IMR-90 (cell line): ENCODE data around the gene SYVN1. TPM values are rescaled to one million over a fixed set of nuclear protein-coding genes. Genes with fewer than 3 reads are reported as not detected.

Experiments used
- ATAC-seq: fragments of 200-7000 bp; cut with Tn5 transposase; 2 replicates; pipeline ENCODE4 v1.9.1; 2020; ENCODE audit warnings: low read depth, mild to moderate bottlenecking, moderate library complexity
- BruUV-seq: library from RNA; stranded (reverse); fragments of 400-500 nt; replicated peaks from 2 replicates; lab custom pipeline; 2021; lab: Mats Ljungman, UMichigan
- CTCF ChIA-PET: fragments of 300-600 bp; formaldehyde crosslinking; extraction: SDS; loops from one replicate; lab custom pipeline; 2021; ENCODE audit warnings: antibody characterized with exemption; lab: Yijun Ruan, JAX
- POLR2A ChIA-PET: fragments of 300-600 bp; sonication (Branson Sonifier 250); formaldehyde crosslinking; loops from one replicate; lab custom pipeline; 2022; ENCODE audit warnings: antibody characterized with exemption; ENCODE audit not compliant: unreplicated experiment; lab: Charles Lee
- DNase-seq: peaks from one replicate; pipeline ENCODE4 v3.0.0; 2013
- H2AFZ ChIP-seq: replicated peaks from 2 replicates; pipeline ENCODE3; 2013; ENCODE audit warnings: low read length, mild to moderate bottlenecking; ENCODE audit not compliant: poor library complexity
- H2AK5ac ChIP-seq: 2 replicates; pipeline ENCODE4 v1.6.1; 2013; ENCODE audit warnings: low read depth, low read length, inconsistent platforms
- H2AK9ac ChIP-seq: replicated peaks from 2 replicates; pipeline ENCODE3; 2013; ENCODE audit warnings: mild to moderate bottlenecking, low read depth, low read length, moderate library complexity; ENCODE audit not compliant: poor library complexity
- H2BK120ac ChIP-seq: 2 replicates; pipeline ENCODE4 v1.6.1; 2013; ENCODE audit warnings: low read depth, low read length, inconsistent platforms
- H2BK15ac ChIP-seq: 3 replicates; pipeline ENCODE4 v1.6.1; 2013; ENCODE audit warnings: low read depth, low read length, inconsistent platforms
- H2BK20ac ChIP-seq: 2 replicates; pipeline ENCODE4 v1.6.1; 2013; ENCODE audit warnings: low read depth, mild to moderate bottlenecking, inconsistent platforms, low read length, moderate library complexity
- H2BK5ac ChIP-seq: 2 replicates; pipeline ENCODE4 v1.6.1; 2013; ENCODE audit warnings: mild to moderate bottlenecking, low read depth, low read length, inconsistent platforms; ENCODE audit not compliant: poor library complexity, severe bottlenecking
- H3K14ac ChIP-seq: replicated peaks from 2 replicates; pipeline ENCODE4 v1.6.1; 2013; ENCODE audit warnings: low read depth, low read length, inconsistent platforms
- H3K18ac ChIP-seq: 2 replicates; pipeline ENCODE4 v1.6.1; 2013; ENCODE audit warnings: low read depth, low read length, control low read depth
- H3K23ac ChIP-seq: 2 replicates; pipeline ENCODE4 v1.6.1; 2013; ENCODE audit warnings: low read depth, low read length, inconsistent platforms
- H3K27ac ChIP-seq: 2 replicates; pipeline ENCODE4 v1.5.1; 2013; ENCODE audit warnings: mild to moderate bottlenecking, control low read depth, low read length; ENCODE audit not compliant: insufficient read depth
- H3K27me3 ChIP-seq: 2 replicates; pipeline ENCODE4 v1.6.1; 2013; ENCODE audit warnings: low read length; ENCODE audit not compliant: control insufficient read depth, insufficient read depth
- H3K36me3 ChIP-seq: 2 replicates; pipeline ENCODE4 v1.6.1; 2013; ENCODE audit warnings: low read length, mixed read lengths; ENCODE audit not compliant: control insufficient read depth, insufficient read depth
- H3K4ac ChIP-seq: 2 replicates; pipeline ENCODE4 v1.6.1; 2013; ENCODE audit warnings: low read depth, low read length, inconsistent platforms
- H3K4me1 ChIP-seq: 2 replicates; pipeline ENCODE4 v1.6.1; 2013; ENCODE audit warnings: low read length, mixed read lengths; ENCODE audit not compliant: control insufficient read depth, insufficient read depth
- H3K4me2 ChIP-seq: 2 replicates; pipeline ENCODE4 v1.6.1; 2013; ENCODE audit warnings: low read depth, mild to moderate bottlenecking, control low read depth, low read length, moderate library complexity
- H3K4me3 ChIP-seq: 2 replicates; pipeline ENCODE4 v1.5.1; 2013; ENCODE audit warnings: low read depth, mild to moderate bottlenecking, control low read depth, low read length, moderate library complexity; ENCODE audit not compliant: insufficient read depth
- H3K56ac ChIP-seq: 2 replicates; pipeline ENCODE4 v1.6.1; 2013; ENCODE audit warnings: low read length, inconsistent platforms; ENCODE audit not compliant: insufficient read depth; ENCODE audit errors: extremely low read depth
- H3K79me1 ChIP-seq, 2 experiments: 2 replicates each; pipeline ENCODE4 v1.6.1; 2013; ENCODE audit warnings: low read length in 2 of 2, inconsistent platforms in 1 of 2, low read depth in 1 of 2
- H3K9ac ChIP-seq: 2 replicates; pipeline ENCODE4 v1.6.1; 2013; ENCODE audit warnings: low read depth, low read length, control low read depth
- H3K9me1 ChIP-seq: 2 replicates; pipeline ENCODE4 v1.6.1; 2013; ENCODE audit warnings: low read length, inconsistent platforms; ENCODE audit not compliant: insufficient read depth
- H3K9me3 ChIP-seq: 2 replicates; pipeline ENCODE4 v1.6.1; 2013; ENCODE audit warnings: low read length; ENCODE audit not compliant: control insufficient read depth, insufficient read depth
- H4K20me1 ChIP-seq: 2 replicates; pipeline ENCODE4 v1.6.1; 2013; ENCODE audit warnings: low read length, inconsistent platforms; ENCODE audit not compliant: insufficient read depth
- H4K5ac ChIP-seq: 2 replicates; pipeline ENCODE4 v1.6.1; 2013; ENCODE audit warnings: mild to moderate bottlenecking, low read depth, low read length, control low read depth
- H4K8ac ChIP-seq, 2 experiments: 2 replicates each; pipeline ENCODE4 v1.6.1; 2013; ENCODE audit warnings: low read depth in 2 of 2, low read length in 2 of 2, control low read depth in 1 of 2, inconsistent platforms in 1 of 2
- H4K91ac ChIP-seq: 2 replicates; pipeline ENCODE4 v1.6.1; 2013; ENCODE audit warnings: low read depth, low read length, inconsistent platforms; ENCODE audit not compliant: insufficient read depth
- BHLHE40 ChIP-seq: fragments of 150-350 bp; IDR thresholded peaks from 2 replicates; pipeline ENCODE4 v1.6.1; 2016; ENCODE audit warnings: mild to moderate bottlenecking, low read depth, low read length
- CEBPB ChIP-seq: IDR thresholded peaks from 2 replicates; pipeline ENCODE4 v1.6.1; 2012; ENCODE audit warnings: low read depth, low read length, improper control_type of control experiment
- CHD1 ChIP-seq: IDR thresholded peaks from 2 replicates; pipeline ENCODE4 v1.6.1; 2012; ENCODE audit warnings: low read depth, low read length, improper control_type of control experiment
- CTCF ChIP-seq: conservative IDR thresholded peaks from 2 replicates; pipeline ENCODE4 v1.5.1; 2012; ENCODE audit warnings: mild to moderate bottlenecking, low read depth, low read length, improper control_type of control experiment
- ELK1 ChIP-seq: fragments of 150-350 bp; IDR thresholded peaks from 2 replicates; pipeline ENCODE4 v1.6.1; 2016; ENCODE audit warnings: low read depth, mild to moderate bottlenecking, low read length, moderate library complexity, borderline replicate concordance
- FOS ChIP-seq: fragments of 150-350 bp; IDR thresholded peaks from 2 replicates; pipeline ENCODE4 v1.6.1; 2016; ENCODE audit warnings: low read depth, low read length
- MAFK ChIP-seq: IDR thresholded peaks from 2 replicates; pipeline ENCODE4 v1.6.1; 2012; ENCODE audit warnings: low read depth, low read length, improper control_type of control experiment
- MXI1 ChIP-seq: IDR thresholded peaks from 2 replicates; pipeline ENCODE4 v1.6.1; 2012; ENCODE audit warnings: low read depth, mild to moderate bottlenecking, low read length, moderate library complexity, borderline replicate concordance
- NFE2L2 ChIP-seq: fragments of 150-350 bp; IDR thresholded peaks from 2 replicates; pipeline ENCODE4 v1.6.1; 2016; ENCODE audit warnings: low read depth, mild to moderate bottlenecking, low read length
- RAD21 ChIP-seq: IDR thresholded peaks from 2 replicates; pipeline ENCODE4 v1.6.1; 2012; ENCODE audit warnings: low read length, improper control_type of control experiment
- RCOR1 ChIP-seq: IDR thresholded peaks from 2 replicates; pipeline ENCODE4 v1.6.1; 2012; ENCODE audit warnings: mild to moderate bottlenecking, low read length, improper control_type of control experiment; ENCODE audit not compliant: insufficient replicate concordance
- SMC3 ChIP-seq: fragments of 150-350 bp; IDR thresholded peaks from 2 replicates; pipeline ENCODE4 v1.6.1; 2016; ENCODE audit warnings: low read depth, mild to moderate bottlenecking, antibody characterized with exemption, low read length, moderate library complexity
- WGBS, 2 experiments: methylation state at CpG; one replicate each; pipeline versions ENCODE4 v1.1.5 to v1.1.7; 2013; ENCODE audit warnings: missing lambda C conversion rate in 2 of 2; ENCODE audit not compliant: insufficient read length in 1 of 2; ENCODE audit errors: extremely low coverage in 2 of 2; 5-methylcytosine and 5-hydroxymethylcytosine counted together
- dilution Hi-C: fragments of 300-500 bp; cut with HindIII; formaldehyde crosslinking; loops from one replicate; pipeline ENCODE4 v1.14.3; 2018; ENCODE audit warnings: low sequenced_read_pairs; ENCODE audit not compliant: unreplicated experiment
- in situ Hi-C: fragments of 300-500 bp; cut with MboI; formaldehyde crosslinking; loops from 3 replicates; pipeline ENCODE4 v1.14.3; 2019; ENCODE audit warnings: low sequenced_read_pairs, inconsistent platforms, mixed read lengths
- intact Hi-C: fragments of 100-400 bp; cut with micrococcal nuclease; formaldehyde crosslinking; loops from 2 replicates; pipeline ENCODE4 v1.10.0; 2022
- polyA plus RNA-seq, 3 experiments: library from polyadenylated mRNA; depleted of rRNA; stranded (reverse); fragments of >200 nt; gene quantifications; 2 replicates each; pipeline ENCODE4 v1.2.3, GENCODE V29; 2012; ENCODE audit warnings: low replicate concordance in 1 of 3
- total RNA-seq: library from RNA; depleted of rRNA; stranded (reverse); fragments of >200 nt; gene quantifications from 2 replicates; pipeline ENCODE4 v1.2.3, GENCODE V29; 2012

The SYVN1 gene
- total and polyA plus RNA-seq, 2 of the 4 experiments (the other 2 are of a cell fraction), result 9.5 to 52.9 TPM

- Histone ChIP-seq H3K18ac (no peak overlapping the region), H2BK20ac (no peak overlapping the region), H3K4me3 (no peak overlapping the region), H3K36me3 (peaks cover 2% of the 10 kb centered on the region), H3K9me3 (no peaks in the 10 kb centered on the region), H3K27me3 (no peaks in the 10 kb centered on the region), H4K5ac (no peak overlapping the region), H4K20me1 (no peaks in the 10 kb centered on the region), H2AK9ac (no peak overlapping the region), H3K4ac (no peak overlapping the region), H2BK15ac (no peak overlapping the region), H3K27ac (no peak overlapping the region), H3K56ac (no peak overlapping the region), H3K4me1 (no peaks in the 10 kb centered on the region), H3K4me2 (no peak overlapping the region), H2BK5ac (no peak overlapping the region), H2BK120ac (no peak overlapping the region), H4K8ac (no peak overlapping the region), H4K91ac (no peak overlapping the region), H3K14ac (no peak overlapping the region), H3K23ac (no peak overlapping the region), H3K9me1 (no peaks in the 10 kb centered on the region; the same call in 1 of the 2 replicates), H2AK5ac (no peak overlapping the region), H2AFZ (no peak overlapping the region), H3K9ac (no peak overlapping the region), H3K79me1 (peaks cover 28 to 42% of the 10 kb centered on the region in 2 experiments)
- TF ChIP-seq FOS (no peak), RAD21 (no peak), RCOR1 (no peak), NFE2L2 (no peak), MAFK (no peak), CEBPB (no peak), ELK1 (no peak), CTCF (no peak), MXI1 (no peak), BHLHE40 (no peak), CHD1 (no peak), SMC3 (no peak)
- ChIA-PET CTCF (no interaction called here), POLR2A (no interaction called here)
- dilution Hi-C loops (no loop called here), intact Hi-C loops (no loop called here), in situ Hi-C loops (no loop called here)
- no TSS peak for BruUV-seq
- ATAC-seq (no peak), DNase-seq (peak; percentile 31)
- WGBS, 2 experiments, result 100% methylated on average over 1 of the region's 4 CpGs; no CpG with 5 or more reads in 1 of the 2 experiments
These were observed 56.9 kb downstream of the SYVN1 start for GRCh38 chr11:65077451-65077850.
